SK-N-DZ (cell line): ENCODE measurements around the gene DTNBP1.

Experiments used
- DNase-seq: peaks from one replicate; pipeline ENCODE4 v3.0.0-alpha.2; 2015; ENCODE audit warnings: low spot score

Gene DTNBP1

DNA sequence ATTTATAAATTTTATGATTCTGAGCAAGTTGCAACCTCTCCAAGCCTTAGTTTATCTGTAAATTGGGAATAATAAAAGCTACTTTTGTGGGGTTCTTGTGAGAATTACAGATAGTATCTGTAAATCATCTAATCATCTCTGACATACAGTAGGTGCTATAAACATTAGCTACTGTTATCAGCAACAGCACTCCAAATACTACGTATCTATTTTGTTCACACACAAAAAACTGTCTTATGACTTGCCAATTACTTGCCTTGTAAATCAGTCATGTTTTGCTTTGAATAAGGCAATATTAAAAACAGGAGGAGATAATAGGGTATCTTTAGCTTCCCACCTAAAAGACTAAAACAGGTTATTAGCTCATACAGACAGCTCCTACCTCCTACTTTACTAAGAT lies 36.7 kb downstream of the DTNBP1 start:
- no peak for DNase-seq

GRCh38 chr6:15623276-15624116 lies 39.3 kb downstream of the DTNBP1 start:
- peak; percentile 40 for DNase-seq

DNA sequence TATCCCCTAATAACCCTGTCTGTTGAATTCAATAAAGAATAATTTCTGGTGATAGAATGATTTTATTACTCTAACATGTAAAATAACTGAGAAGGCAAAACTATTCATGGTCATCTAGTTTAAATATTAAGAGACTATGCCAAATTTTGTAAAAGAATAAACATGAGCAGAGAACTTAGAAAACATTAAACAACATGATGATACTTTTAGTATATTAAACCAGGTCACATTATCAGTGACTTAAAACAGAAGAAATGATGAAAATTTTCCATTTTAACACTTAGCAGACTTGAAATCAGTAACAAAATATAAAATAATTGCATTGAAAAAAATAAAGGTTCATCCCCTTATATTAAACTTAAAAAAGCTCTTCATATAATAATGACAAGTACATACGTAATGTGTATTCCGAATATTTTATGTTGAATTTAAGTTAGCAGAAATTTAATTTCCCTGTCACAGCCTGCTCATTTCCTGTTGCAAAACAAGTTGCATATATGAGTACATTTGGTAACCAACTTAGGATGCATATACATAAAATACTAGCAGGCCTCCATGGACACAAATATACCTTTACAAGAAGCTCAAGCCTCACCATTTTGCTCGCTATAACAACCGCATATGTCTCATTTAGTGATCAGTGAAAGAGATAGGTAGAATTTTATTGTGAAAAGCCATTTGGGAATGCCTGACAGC lies 40.6 kb downstream of the DTNBP1 start:
- DNase-seq, result no peak

GRCh38 chr6:15621203-15622044 lies 41.4 kb downstream of the DTNBP1 start:
- DNase-seq, result peak; percentile 84

DNA sequence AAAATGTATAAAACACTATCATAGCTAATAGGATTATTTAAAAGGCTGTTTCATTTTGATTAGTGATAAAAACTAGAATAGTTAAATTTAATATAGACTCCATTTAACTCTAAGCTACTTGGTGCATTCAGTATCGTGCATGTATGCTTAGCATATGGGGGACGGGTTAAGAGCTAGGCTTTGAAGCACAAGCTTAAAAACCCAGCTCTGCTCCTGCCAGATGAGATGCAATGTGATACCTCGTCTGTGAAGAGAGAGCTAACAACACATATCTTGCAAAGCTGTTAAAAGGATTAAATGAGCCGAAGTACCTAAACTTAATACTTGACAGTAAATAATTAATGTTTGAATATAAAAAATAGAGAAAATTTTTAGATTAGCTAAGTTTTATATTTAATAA lies 42.2 kb downstream of the DTNBP1 start:
- DNase-seq, result no peak

GRCh38 chr6:15619330-15619729 lies 43.5 kb downstream of the DTNBP1 start:
- DNase-seq, result no peak

DNA sequence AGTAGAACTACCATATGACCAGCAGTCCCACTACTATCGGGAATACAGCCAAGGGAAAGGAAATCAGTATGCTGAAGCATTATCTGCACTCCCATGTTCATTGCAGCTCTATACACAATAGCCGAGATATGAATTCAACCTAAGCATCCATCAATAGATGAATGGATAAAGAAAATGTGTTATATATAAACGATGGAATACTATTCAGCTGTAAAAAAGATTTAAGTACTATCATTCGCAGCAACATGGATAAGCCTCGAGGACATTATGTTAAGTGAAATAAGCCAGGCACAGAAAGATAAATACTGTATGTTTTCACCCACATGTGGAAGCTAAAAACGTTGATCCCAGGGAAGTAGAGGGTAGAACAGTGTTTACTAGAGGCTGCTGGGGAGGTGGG lies 44.1 kb downstream of the DTNBP1 start:
- DNase-seq, result no peak

DNA sequence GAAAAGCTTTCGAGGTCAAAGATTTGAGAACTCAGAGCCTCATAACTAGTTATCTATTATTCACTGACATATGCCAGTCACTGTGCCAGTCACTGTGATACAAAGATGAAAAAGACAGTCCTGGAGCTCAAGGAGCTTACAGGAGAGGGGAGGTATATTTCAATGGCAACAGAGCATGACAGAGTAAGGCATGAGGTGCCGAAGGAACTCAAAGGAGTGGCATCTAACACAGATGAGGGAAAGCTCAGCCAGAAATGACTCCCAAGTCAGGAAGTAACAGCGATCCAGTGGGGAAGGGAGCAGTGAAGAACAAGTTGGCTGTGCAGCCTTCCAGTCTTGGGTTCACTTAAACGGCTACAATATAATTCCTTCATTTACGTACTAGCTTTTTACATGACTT lies 46.6 kb downstream of the DTNBP1 start:
- no peak for DNase-seq

DNA sequence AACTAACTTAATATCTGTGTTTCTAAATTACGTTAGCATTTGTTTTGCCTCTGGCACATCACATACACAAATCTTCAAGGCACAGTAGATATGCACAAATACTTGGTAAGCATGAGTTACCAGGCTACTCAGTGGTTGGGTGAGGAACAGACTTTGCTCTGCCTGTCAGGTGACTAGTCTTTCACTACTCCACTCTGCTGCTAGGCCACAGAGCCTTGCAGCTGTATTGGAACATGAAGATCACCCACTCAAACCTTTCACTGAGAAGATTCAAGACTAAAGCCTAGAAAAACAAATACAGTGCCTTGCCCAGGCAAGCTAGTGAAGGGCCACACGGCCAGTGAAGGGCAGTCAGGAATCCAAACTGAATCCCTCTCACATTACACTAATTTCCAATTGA lies 47.0 kb downstream of the DTNBP1 start:
- no peak for DNase-seq

DNA sequence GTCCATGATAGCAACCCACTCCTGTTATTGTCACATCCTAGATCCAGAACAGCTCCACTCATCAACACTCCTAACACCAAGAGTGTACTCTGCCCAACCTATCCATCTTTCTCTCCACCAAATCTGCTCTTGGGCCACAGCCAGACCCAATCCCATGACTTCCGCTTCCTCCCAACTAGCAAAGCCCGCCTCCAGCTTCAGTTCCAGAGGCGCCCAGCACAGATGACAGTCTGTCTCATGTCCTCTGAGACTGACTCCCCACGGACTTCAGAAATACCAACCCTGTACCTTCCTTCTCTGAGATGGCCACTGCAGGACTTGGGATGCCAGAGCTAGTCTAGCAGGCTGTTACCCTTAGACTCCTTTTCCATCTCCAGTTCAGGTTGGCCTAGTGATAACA lies 48.6 kb downstream of the DTNBP1 start:
- DNase-seq, result no peak

GRCh38 chr6:15608396-15608795 lies 54.4 kb downstream of the DTNBP1 start:
- no peak for DNase-seq

GRCh38 chr6:15607603-15608002 lies 55.2 kb downstream of the DTNBP1 start:
- DNase-seq, result no peak

- DNase-seq, result no peak
Measured at GRCh38 chr6:15606347-15606746, 56.5 kb downstream of the DTNBP1 start.

DNA sequence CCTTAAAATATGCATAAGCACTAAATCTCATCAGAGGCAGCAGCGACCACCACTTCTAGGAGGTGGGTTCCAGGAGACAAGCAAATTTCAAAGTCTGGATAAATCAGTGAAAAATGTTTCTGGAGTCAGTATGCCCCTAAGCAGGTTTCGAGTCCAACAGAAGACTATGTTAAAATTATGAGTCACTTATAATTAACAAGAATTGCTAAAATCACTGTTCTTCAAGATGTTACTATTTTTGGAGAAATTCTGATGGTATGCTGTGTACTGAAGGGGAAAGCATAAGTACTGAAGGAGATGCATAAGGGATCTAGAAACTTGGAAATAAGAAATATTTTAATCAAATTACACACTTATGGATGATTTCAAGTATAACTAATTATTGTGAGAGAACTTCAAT lies 58.0 kb downstream of the DTNBP1 start:
- no peak for DNase-seq

- DNase-seq, result no peak
Measured at GRCh38 chr6:15602154-15602553, 60.7 kb downstream of the DTNBP1 start.

DNA sequence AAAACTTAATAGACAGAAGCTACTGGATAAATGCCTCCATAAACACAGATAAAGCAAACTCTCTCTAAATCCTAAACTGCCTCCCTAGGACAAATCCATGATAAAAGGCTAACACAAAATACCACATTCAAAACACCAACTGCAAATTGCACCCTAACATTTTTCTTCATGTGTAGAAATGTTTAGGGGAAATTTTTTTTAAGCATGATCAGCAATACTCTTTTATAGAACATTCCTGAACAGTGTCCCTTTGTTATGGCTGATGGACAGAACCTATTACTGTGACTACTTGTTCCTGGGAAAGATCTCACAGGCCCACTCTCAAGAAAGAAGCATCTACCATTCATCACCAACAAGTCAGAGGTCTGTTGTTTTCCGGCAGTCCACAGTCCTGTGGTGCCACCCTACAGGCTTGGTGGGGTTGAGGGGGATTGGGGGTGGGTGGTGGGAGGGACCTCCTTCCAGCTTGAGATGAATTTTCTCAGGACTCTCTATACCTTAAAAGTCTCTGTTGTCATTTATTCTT lies 64.5 kb downstream of the DTNBP1 start:
- no peak for DNase-seq

DNA sequence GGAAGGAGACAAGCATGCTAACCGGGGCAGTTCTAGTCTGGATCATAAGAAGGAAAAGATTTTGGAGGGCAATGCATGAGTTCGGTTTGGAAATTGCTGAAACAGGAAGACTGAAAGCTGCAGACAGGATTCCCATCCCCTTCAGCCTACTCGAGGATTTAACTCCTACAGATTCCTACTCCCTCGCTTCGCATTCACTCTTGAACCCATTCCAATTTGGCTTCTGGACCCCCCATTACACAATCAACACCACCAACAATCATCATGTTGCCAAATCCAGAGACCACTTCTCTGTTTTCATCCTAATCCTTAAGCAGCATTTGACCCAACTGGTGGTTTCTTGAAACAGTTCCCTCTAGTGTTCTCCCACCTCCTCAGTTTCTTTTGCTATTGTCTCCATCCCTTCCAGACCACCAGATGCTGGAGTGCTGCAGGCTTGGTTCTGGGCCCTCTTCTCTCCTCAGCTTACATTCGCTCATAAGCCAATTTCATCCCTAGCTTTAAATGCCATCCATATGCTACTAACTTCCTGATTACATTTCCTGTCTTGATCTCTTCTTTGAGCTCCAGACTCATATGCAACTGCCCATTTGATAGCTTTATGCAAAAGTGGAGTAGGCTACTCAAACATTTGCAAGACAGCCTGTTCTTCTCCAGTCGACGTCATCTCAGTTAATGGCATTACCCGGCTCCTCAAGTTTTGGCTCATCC lies 66.5 kb downstream of the DTNBP1 start:
- no peak for DNase-seq

DNA sequence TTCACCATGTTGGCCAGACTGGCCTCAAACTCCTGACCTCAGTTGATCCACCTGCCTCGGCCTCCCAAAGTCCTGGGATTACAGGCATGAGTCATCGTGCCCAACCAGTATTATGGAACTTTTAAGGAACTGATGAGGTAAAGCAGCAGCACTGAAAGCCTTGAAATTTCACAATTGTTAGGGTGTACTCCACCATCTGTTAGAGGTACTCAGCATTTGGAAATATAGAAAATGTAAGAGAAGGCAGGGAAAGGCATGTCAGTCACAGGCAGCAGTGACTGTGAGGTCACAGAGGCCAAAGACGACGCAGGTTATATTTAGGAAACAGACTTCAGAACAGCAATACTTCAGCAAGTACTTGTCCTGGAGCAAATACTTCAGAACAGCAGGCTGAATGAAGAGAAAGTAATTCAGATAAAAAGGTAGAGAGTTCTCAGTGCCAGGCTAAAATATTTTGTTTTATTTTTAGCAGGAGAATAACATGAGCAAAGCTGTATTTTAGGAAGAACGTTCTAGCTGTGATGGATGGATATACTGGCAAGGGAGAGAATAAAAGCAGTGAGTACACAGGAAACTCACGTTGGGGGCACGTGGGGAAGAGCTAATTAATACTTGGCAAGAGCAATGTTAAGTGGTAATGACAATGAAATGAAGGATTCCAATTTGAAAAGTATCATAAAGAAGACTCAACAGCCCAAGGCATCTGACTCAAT lies 67.2 kb downstream of the DTNBP1 start:
- DNase-seq, result no peak

GRCh38 chr6:15594512-15595259 lies 68.1 kb downstream of the DTNBP1 start:
- no peak for DNase-seq

DNA sequence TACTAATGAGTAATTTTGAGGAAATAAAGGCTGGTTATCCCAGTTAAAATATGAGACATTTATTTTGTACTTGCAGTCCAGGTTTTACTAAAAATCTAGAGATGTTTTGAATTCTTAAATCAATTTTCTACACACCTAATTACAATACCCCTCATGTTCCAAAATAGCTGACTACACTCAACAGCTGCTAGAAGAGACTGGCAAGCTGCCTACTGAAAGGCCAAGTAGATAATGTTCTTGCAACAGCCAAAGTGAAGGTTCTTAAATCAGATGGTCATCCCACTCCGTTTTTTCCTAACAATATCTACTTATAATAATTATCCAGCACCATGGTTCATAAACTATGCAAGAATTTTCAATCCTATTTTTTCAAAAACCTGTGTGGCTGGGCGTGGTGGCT lies 69.0 kb downstream of the DTNBP1 start:
- DNase-seq, result no peak
